MM.1S (cell line): ENCODE results near the gene GRIN1.

Experiments used
- DNase-seq: peaks from one replicate; pipeline ENCODE4 v3.0.0-alpha.2; 2015
- H2AFZ ChIP-seq: fragments of 300-600 bp; sonication (generic); 2 replicates; pipeline ENCODE4 v1.6.0; 2016; ENCODE audit warnings: antibody characterized with exemption, low read length
- H3F3A ChIP-seq: fragments of 300-600 bp; sonication (generic); 2 replicates; pipeline ENCODE4 v1.6.1; 2016; ENCODE audit warnings: mild to moderate bottlenecking, antibody characterized with exemption, low read length, moderate library complexity, mixed read lengths; ENCODE audit not compliant: insufficient read depth
- H3K27ac ChIP-seq: fragments of 300-600 bp; sonication (generic); 2 replicates; pipeline ENCODE4 v1.5.1; 2016; ENCODE audit warnings: mild to moderate bottlenecking, low read length
- H3K27me3 ChIP-seq: fragments of 300-600 bp; sonication (generic); replicated peaks from 2 replicates; pipeline ENCODE4 v1.6.0; 2016; ENCODE audit warnings: low read length; ENCODE audit not compliant: insufficient read depth
- H3K36me3 ChIP-seq: fragments of 300-600 bp; sonication (generic); replicated peaks from 2 replicates; pipeline ENCODE4 v1.6.1; 2016; ENCODE audit warnings: mild to moderate bottlenecking, low read length, mixed read lengths; ENCODE audit not compliant: insufficient read depth
- H3K4me1 ChIP-seq: fragments of 300-600 bp; sonication (generic); 2 replicates; pipeline ENCODE4 v1.6.1; 2016; ENCODE audit warnings: low read length, mixed read lengths
- H3K4me2 ChIP-seq: fragments of 300-600 bp; sonication (generic); 2 replicates; pipeline ENCODE4 v1.6.0; 2016; ENCODE audit warnings: low read depth, low read length
- H3K4me3 ChIP-seq: fragments of 300-600 bp; sonication (generic); 2 replicates; pipeline ENCODE4 v1.5.1; 2016; ENCODE audit warnings: low read length, mixed read lengths
- H3K79me2 ChIP-seq: fragments of 300-600 bp; sonication (generic); 2 replicates; pipeline ENCODE4 v1.6.1; 2016; ENCODE audit warnings: mixed run types, low read length, mixed read lengths
- H3K9ac ChIP-seq: fragments of 300-600 bp; sonication (generic); 2 replicates; pipeline ENCODE4 v1.6.1; 2016; ENCODE audit warnings: low read length, mixed read lengths
- H3K9me2 ChIP-seq: fragments of 300-600 bp; sonication (generic); replicated peaks from 2 replicates; pipeline ENCODE4 v1.6.1; 2016; ENCODE audit warnings: mild to moderate bottlenecking, low read length, mixed read lengths; ENCODE audit not compliant: insufficient read depth
- H3K9me3 ChIP-seq: fragments of 300-600 bp; sonication (generic); replicated peaks from 2 replicates; pipeline ENCODE4 v1.6.1; 2016; ENCODE audit warnings: mild to moderate bottlenecking, low read length, mixed read lengths; ENCODE audit not compliant: insufficient read depth
- H4K20me1 ChIP-seq: fragments of 300-600 bp; sonication (generic); 2 replicates; pipeline ENCODE4 v1.6.1; 2016; ENCODE audit warnings: mild to moderate bottlenecking, low read length, moderate library complexity, mixed read lengths; ENCODE audit not compliant: insufficient read depth
- EZH2 ChIP-seq: fragments of 300-600 bp; sonication (generic); optimal IDR thresholded peaks from 2 replicates; pipeline ENCODE3; 2017; ENCODE audit warnings: low read depth, mild to moderate bottlenecking, antibody characterized with exemption, low read length, mixed read lengths
- EZH2phosphoT487 ChIP-seq: fragments of 300-600 bp; sonication (generic); IDR thresholded peaks from 2 replicates; pipeline ENCODE4 v1.6.1; 2018; ENCODE audit warnings: antibody characterized with exemption, low read length
- TF ChIP-seq, protein P1 (sequence below): fragments of 300-600 bp; sonication (generic); IDR thresholded peaks from 2 replicates; pipeline ENCODE4 v1.5.1; 2016; ENCODE audit warnings: antibody characterized with exemption, low read length, mixed read lengths

GRIN1 gene

DNA sequence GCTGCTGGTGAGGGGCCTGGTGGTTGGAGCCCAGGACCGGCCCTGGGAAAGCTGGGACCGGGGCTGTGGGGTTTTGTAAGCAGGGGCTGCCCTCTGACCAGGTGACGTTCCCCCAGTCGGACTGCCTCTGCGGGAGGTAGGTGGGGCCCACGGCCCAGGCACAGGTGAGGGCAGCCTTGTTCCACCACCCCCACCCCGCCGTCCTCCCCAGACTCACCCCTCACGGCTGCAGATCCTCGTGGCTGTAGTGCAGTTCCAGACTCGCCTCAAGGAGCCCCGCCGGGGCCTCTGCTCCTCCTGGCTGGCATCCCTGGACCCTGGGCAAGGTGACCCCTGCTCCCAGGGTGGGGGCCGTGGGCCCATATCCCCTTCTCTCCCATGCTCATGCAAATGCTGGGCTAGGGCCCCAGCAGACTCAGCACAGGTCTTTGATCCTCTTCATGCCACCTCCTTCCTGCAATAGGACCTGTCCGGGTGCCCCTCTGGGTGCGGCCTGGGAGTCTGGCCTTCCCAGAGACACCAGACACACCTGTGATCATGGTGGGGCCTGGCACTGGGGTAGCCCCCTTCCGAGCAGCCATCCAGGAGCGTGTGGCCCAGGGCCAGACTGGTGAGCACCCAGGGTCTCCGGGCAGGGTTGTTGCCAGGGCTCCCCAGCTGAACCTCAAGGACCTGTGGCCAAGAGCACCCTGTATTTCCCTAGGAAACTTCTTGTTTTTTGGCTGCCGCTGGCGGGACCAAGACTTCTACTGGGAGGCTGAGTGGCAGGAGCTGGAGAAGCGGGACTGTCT lies 76.4 kb downstream of the GRIN1 start:
- H3K9me2 ChIP-seq: no peaks in the 10 kb centered on the region
- no peaks in the 10 kb centered on the region for H3F3A ChIP-seq
- H3K4me2 ChIP-seq: no peak overlapping the region
- no peaks in the 10 kb centered on the region for H4K20me1 ChIP-seq
- H3K4me1 ChIP-seq: no peaks in the 10 kb centered on the region
- H3K79me2 ChIP-seq: no peaks in the 10 kb centered on the region
- no peaks in the 10 kb centered on the region for H3K27me3 ChIP-seq
- no peak for DNase-seq
- no peak overlapping the region for H3K9ac ChIP-seq
- H2AFZ ChIP-seq: no peak overlapping the region
- H3K4me3 ChIP-seq: no peak overlapping the region
- no peaks in the 10 kb centered on the region for H3K36me3 ChIP-seq
- TF ChIP-seq EZH2: no peak
- TF ChIP-seq, protein P1, sequence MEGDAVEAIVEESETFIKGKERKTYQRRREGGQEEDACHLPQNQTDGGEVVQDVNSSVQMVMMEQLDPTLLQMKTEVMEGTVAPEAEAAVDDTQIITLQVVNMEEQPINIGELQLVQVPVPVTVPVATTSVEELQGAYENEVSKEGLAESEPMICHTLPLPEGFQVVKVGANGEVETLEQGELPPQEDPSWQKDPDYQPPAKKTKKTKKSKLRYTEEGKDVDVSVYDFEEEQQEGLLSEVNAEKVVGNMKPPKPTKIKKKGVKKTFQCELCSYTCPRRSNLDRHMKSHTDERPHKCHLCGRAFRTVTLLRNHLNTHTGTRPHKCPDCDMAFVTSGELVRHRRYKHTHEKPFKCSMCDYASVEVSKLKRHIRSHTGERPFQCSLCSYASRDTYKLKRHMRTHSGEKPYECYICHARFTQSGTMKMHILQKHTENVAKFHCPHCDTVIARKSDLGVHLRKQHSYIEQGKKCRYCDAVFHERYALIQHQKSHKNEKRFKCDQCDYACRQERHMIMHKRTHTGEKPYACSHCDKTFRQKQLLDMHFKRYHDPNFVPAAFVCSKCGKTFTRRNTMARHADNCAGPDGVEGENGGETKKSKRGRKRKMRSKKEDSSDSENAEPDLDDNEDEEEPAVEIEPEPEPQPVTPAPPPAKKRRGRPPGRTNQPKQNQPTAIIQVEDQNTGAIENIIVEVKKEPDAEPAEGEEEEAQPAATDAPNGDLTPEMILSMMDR: no peak
- TF ChIP-seq EZH2phosphoT487: no peak
- no peaks in the 10 kb centered on the region for H3K9me3 ChIP-seq
- H3K27ac ChIP-seq: no peak overlapping the region

DNA sequence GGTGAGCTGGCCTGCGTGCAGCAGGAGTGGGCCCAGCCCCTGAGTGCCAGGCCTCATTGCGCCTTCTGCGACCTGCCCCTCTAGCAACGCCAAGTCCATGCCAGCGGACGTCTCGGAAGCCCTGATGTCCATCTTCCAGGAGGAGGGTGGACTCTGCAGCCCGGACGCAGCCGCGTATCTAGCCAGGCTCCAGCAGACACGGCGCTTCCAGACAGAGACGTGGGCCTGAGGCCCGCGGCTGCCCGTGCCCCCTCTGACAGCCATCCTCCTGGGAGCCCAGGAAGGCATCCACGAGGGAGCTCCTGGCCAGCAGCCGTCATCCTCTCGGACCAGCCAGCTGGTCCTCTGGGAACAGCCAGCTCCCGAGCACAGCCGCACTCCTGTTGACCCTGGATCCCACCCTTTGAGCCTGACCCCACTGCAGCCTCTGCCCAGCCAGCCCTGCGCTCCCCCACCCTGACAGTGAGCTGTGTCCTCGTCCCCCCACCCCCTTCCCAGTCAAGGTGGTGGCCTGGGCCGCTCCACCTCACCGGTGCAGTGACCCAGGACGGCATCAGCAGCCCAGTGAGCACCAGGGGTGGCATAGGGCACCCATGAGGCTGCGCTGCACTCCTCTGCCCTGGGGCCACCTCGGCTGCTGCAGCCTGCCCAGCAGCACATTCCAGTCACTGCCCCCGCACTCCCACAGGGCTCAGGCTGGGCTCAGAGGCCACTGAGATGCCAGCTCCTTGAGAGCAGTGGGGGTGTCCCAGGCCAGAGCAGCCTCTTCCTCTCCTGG lies 77.4 kb downstream of the GRIN1 start:
- H3K4me2 ChIP-seq: no peak overlapping the region
- TF ChIP-seq EZH2phosphoT487 (no peak), EZH2 (no peak)
- TF ChIP-seq, protein P1: no peak
- no peak overlapping the region for H3K9ac ChIP-seq
- no peaks in the 10 kb centered on the region for H3K4me1 ChIP-seq
- H4K20me1 ChIP-seq: no peaks in the 10 kb centered on the region
- H3K79me2 ChIP-seq: no peaks in the 10 kb centered on the region
- H2AFZ ChIP-seq: no peak overlapping the region
- H3K9me3 ChIP-seq: no peaks in the 10 kb centered on the region
- H3K27me3 ChIP-seq: no peaks in the 10 kb centered on the region
- no peak overlapping the region for H3K27ac ChIP-seq
- no peak overlapping the region for H3K4me3 ChIP-seq
- H3K9me2 ChIP-seq: no peaks in the 10 kb centered on the region
- DNase-seq: no peak
- no peaks in the 10 kb centered on the region for H3K36me3 ChIP-seq
- H3F3A ChIP-seq: no peaks in the 10 kb centered on the region

DNA sequence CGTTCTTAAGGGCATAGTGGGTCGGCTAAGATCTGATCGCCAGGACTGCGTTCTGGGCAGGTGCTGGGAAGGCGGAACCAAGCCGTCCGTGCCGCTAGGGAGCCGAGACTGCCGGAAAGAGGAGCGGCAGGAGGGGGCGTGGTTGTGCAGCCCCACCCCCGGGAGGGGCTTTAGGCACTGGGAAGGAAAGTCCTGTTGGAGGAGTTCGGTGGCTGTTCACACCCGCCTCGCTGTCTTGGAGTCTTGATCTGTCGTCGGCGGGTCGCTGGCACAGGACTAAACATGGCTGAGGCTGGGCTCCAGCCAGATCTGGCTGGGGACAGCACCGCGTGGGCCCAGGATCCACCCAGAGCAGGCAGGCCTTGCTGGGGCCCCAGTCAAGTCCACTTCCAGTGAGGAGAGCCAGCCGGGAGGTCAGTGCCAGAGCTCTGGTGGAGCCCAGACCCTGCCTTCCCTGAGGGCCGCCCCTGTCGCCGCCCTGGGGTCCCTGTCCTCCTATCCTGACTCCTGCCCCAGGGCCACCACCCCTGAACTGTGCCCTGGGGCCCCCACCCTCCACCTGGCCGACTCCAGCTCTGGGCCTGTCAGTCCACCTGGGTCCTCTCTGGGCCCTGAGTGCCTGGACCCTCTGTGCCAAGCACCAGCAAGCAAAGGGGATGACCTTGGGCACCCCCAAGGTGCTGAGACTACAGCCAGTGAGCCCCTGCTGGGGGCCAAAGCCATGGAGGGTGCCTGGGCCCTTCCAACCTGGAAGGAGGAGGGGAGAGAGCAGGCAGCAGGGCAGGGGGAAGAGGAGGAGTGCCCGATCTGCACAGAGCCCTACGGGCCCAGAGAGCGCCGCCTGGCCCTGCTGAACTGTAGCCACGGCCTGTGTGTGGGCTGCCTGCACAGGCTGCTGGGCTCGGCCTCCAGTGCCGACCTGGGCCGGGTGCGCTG lies 78.6 kb downstream of the GRIN1 start:
- H3K4me2 ChIP-seq: no peak overlapping the region

More for the DNA sequence above, 78.6 kb downstream of the GRIN1 start:
- Histone ChIP-seq H3K79me2 (no peaks in the 10 kb centered on the region), H2AFZ (no peak overlapping the region), H3K9me3 (no peaks in the 10 kb centered on the region), H3K4me3 (no peak overlapping the region), H3K36me3 (no peaks in the 10 kb centered on the region), H3K27ac (no peak overlapping the region), H3K4me1 (no peaks in the 10 kb centered on the region), H3K9me2 (no peaks in the 10 kb centered on the region), H3F3A (no peaks in the 10 kb centered on the region), H3K27me3 (no peaks in the 10 kb centered on the region), H4K20me1 (no peaks in the 10 kb centered on the region), H3K9ac (no peak overlapping the region)
- DNase-seq: no peak
- TF ChIP-seq EZH2phosphoT487 (no peak), EZH2 (no peak)
- TF ChIP-seq, protein P1: no peak
